ENCODE data around the gene HPSE2. TPM values are rescaled to one million over a fixed set of nuclear protein-coding genes. Genes with fewer than 3 reads are reported as not detected.

The HPSE2 gene
- total RNA-seq, 2 experiments from 2014 or later: not detected

GRCh38 chr10:98694014-98694413 lies 541.6 kb downstream of the HPSE2 start:
- Mint-ChIP-seq H3K36me3 (ENCODE audit: low read depth) (no peaks in the 10 kb centered on the region), H3K4me1 (no peaks in the 10 kb centered on the region), H3K9me3 (peaks cover 2% of the 10 kb centered on the region), H3K4me3 (no peak overlapping the region), H3K27ac (no peak overlapping the region), H3K27me3 (no peaks in the 10 kb centered on the region)
- CTCF ChIA-PET: no interaction called here
- POLR2A ChIA-PET: no interaction called here
- no peak for DNase-seq

GRCh38 chr10:98687685-98688084 lies 548.0 kb downstream of the HPSE2 start:
- DNase-seq: no peak
- H3K27me3 Mint-ChIP-seq: peaks cover 12% of the 10 kb centered on the region
- CTCF ChIA-PET: no interaction called here
- H3K4me3 Mint-ChIP-seq: no peak overlapping the region
- H3K9me3 Mint-ChIP-seq: peaks cover 5% of the 10 kb centered on the region
- POLR2A ChIA-PET: no interaction called here
- H3K36me3 Mint-ChIP-seq (ENCODE audit: low read depth): no peaks in the 10 kb centered on the region
- H3K4me1 Mint-ChIP-seq: no peaks in the 10 kb centered on the region
- no peak overlapping the region for H3K27ac Mint-ChIP-seq

- no peak overlapping the region for H3K4me3 Mint-ChIP-seq
- peaks cover 5% of the 10 kb centered on the region for H3K9me3 Mint-ChIP-seq
- H3K4me1 Mint-ChIP-seq: no peaks in the 10 kb centered on the region
- CTCF ChIA-PET: no interaction called here
- no peak overlapping the region for H3K27ac Mint-ChIP-seq
- POLR2A ChIA-PET: no interaction called here
- no peak for DNase-seq
- no peaks in the 10 kb centered on the region for H3K36me3 Mint-ChIP-seq (ENCODE audit: low read depth)
- H3K27me3 Mint-ChIP-seq: peaks cover 18% of the 10 kb centered on the region
These were observed 551.4 kb downstream of the HPSE2 start for GRCh38 chr10:98684019-98684899.

GRCh38 chr10:98676895-98677294 lies 558.8 kb downstream of the HPSE2 start:
- ChIA-PET CTCF (no interaction called here), POLR2A (no interaction called here)
- H3K27ac Mint-ChIP-seq: no peak overlapping the region
- H3K36me3 Mint-ChIP-seq (ENCODE audit: low read depth): no peaks in the 10 kb centered on the region
- H3K4me3 Mint-ChIP-seq: no peak overlapping the region
- no peaks in the 10 kb centered on the region for H3K4me1 Mint-ChIP-seq
- H3K27me3 Mint-ChIP-seq: peaks cover 14% of the 10 kb centered on the region
- H3K9me3 Mint-ChIP-seq: no peaks in the 10 kb centered on the region
- DNase-seq: no peak

- H3K4me3 Mint-ChIP-seq: no peak overlapping the region
- no peaks in the 10 kb centered on the region for H3K36me3 Mint-ChIP-seq (ENCODE audit: low read depth)
- DNase-seq: no peak
- H3K27ac Mint-ChIP-seq: no peak overlapping the region
- H3K27me3 Mint-ChIP-seq: peaks cover 13% of the 10 kb centered on the region
- H3K9me3 Mint-ChIP-seq: no peaks in the 10 kb centered on the region
- no peaks in the 10 kb centered on the region for H3K4me1 Mint-ChIP-seq
- ChIA-PET CTCF (interaction anchor here (0.9 kb wide), 1 partner anchor 209 kb away, joined by 4 read pairs; no protein-coding TSS in a partner anchor), POLR2A (no interaction called here)
These were observed 559.8 kb downstream of the HPSE2 start for GRCh38 chr10:98675902-98676301.

- POLR2A ChIA-PET: no interaction called here
- Mint-ChIP-seq H3K4me1 (no peaks in the 10 kb centered on the region), H3K36me3 (ENCODE audit: low read depth) (no peaks in the 10 kb centered on the region), H3K9me3 (no peaks in the 10 kb centered on the region), H3K27me3 (peaks cover 17% of the 10 kb centered on the region), H3K4me3 (no peak overlapping the region), H3K27ac (no peak overlapping the region)
- CTCF ChIA-PET: interaction anchor here (1.3 kb wide), 1 partner anchor 206 kb away, joined by 3 read pairs; no protein-coding TSS in a partner anchor
- DNase-seq: no peak
These were observed 562.4 kb downstream of the HPSE2 start for GRCh38 chr10:98673171-98673782.

- ChIA-PET POLR2A (no interaction called here), CTCF (interaction anchor here (2.8 kb wide), 1 partner anchor 200 kb away, joined by 15 read pairs; no protein-coding TSS in a partner anchor)
- H3K36me3 Mint-ChIP-seq (ENCODE audit: low read depth): no peaks in the 10 kb centered on the region
- no peaks in the 10 kb centered on the region for H3K9me3 Mint-ChIP-seq
- H3K27me3 Mint-ChIP-seq: peaks cover 27% of the 10 kb centered on the region
- DNase-seq: no peak
- H3K4me3 Mint-ChIP-seq: no peak overlapping the region
- no peak overlapping the region for H3K27ac Mint-ChIP-seq
- H3K4me1 Mint-ChIP-seq: no peaks in the 10 kb centered on the region
These were observed 568.6 kb downstream of the HPSE2 start for GRCh38 chr10:98667081-98667480.

GRCh38 chr10:98666276-98666675 lies 569.4 kb downstream of the HPSE2 start:
- Mint-ChIP-seq H3K27ac (no peak overlapping the region), H3K36me3 (ENCODE audit: low read depth) (no peaks in the 10 kb centered on the region), H3K9me3 (no peaks in the 10 kb centered on the region), H3K4me1 (no peaks in the 10 kb centered on the region), H3K4me3 (no peak overlapping the region), H3K27me3 (peaks cover 27% of the 10 kb centered on the region)
- ChIA-PET CTCF (interaction anchor here (1.7 to 2.8 kb wide), 2 partner anchors 198 to 199 kb away, joined by 3 to 15 read pairs; no protein-coding TSS in a partner anchor), POLR2A (no interaction called here)
- no peak for DNase-seq

GRCh38 chr10:98664329-98665042 lies 571.2 kb downstream of the HPSE2 start:
- Mint-ChIP-seq H3K9me3 (no peaks in the 10 kb centered on the region), H3K36me3 (ENCODE audit: low read depth) (no peaks in the 10 kb centered on the region), H3K4me1 (no peaks in the 10 kb centered on the region), H3K4me3 (no peak overlapping the region), H3K27ac (no peak overlapping the region), H3K27me3 (peaks cover 29% of the 10 kb centered on the region)
- DNase-seq: peak; percentile 42
- CTCF ChIA-PET: interaction anchor here (1.7 to 4.8 kb wide), 3 partner anchors 196 to 198 kb away, joined by 3 to 28 read pairs (median 15); no protein-coding TSS in a partner anchor
- POLR2A ChIA-PET: no interaction called here

GRCh38 chr10:98659951-98660350 lies 575.7 kb downstream of the HPSE2 start:
- Mint-ChIP-seq H3K9me3 (no peaks in the 10 kb centered on the region), H3K27me3 (peaks cover 10% of the 10 kb centered on the region), H3K27ac (no peak overlapping the region), H3K36me3 (ENCODE audit: low read depth) (no peaks in the 10 kb centered on the region), H3K4me3 (no peak overlapping the region), H3K4me1 (no peaks in the 10 kb centered on the region)
- CTCF ChIA-PET: interaction anchor here (4.8 kb wide), 1 partner anchor 192 kb away, joined by 28 read pairs; no protein-coding TSS in a partner anchor
- POLR2A ChIA-PET: no interaction called here
- DNase-seq: no peak

- no peak for DNase-seq
- no peaks in the 10 kb centered on the region for H3K4me1 Mint-ChIP-seq
- ChIA-PET CTCF (no interaction called here), POLR2A (no interaction called here)
- H3K27ac Mint-ChIP-seq: no peak overlapping the region
- H3K4me3 Mint-ChIP-seq: no peak overlapping the region
- peaks cover 17% of the 10 kb centered on the region for H3K27me3 Mint-ChIP-seq
- H3K36me3 Mint-ChIP-seq (ENCODE audit: low read depth): no peaks in the 10 kb centered on the region
- H3K9me3 Mint-ChIP-seq: no peaks in the 10 kb centered on the region
These were observed 580.2 kb downstream of the HPSE2 start for GRCh38 chr10:98655492-98655891.

GRCh38 chr10:98649170-98649569 lies 586.5 kb downstream of the HPSE2 start:
- POLR2A ChIA-PET: no interaction called here
- CTCF ChIA-PET: no interaction called here
- Mint-ChIP-seq H3K36me3 (ENCODE audit: low read depth) (no peaks in the 10 kb centered on the region), H3K4me3 (no peak overlapping the region), H3K27ac (no peak overlapping the region), H3K4me1 (no peaks in the 10 kb centered on the region), H3K9me3 (no peaks in the 10 kb centered on the region), H3K27me3 (peaks cover 13% of the 10 kb centered on the region)
- no peak for DNase-seq

Data from activated CD4-positive, alpha-beta memory T cell treated with anti-CD3 and anti-CD28 coated beads, Interleukin-2, amount 10 ng/mL, durations not matched to agents 7 days and 5 days (primary cell).